ENCODE measurements around the gene PRXL2A. TPM values are rescaled to one million over a fixed set of nuclear protein-coding genes. Genes with fewer than 3 reads are reported as not detected.

PRXL2A gene
- total RNA-seq, 2 experiments from 2014 or later: not detected

GRCh38 chr10:80465839-80466590, 57.7 kb downstream of the PRXL2A start:
- no peaks in the 10 kb centered on the region for H4K20me1 ChIP-seq (ENCODE audit: insufficient read depth, low read length)
- no TSS peak for BruUV-seq (replicated peaks)
- peak overlapping the region; percentile 53 for H3K4me3 ChIP-seq (ENCODE audit: low read depth, low read length, poor library complexity, severe bottlenecking)
- H3K36me3 ChIP-seq (ENCODE audit: insufficient read depth, low read length): peaks cover 16% of the 10 kb centered on the region
- CTCF ChIA-PET (ENCODE audit: unreplicated experiment): interaction anchor here (0.8 to 2.0 kb wide), 2 partner anchors 9 to 22 kb away, joined by 3 to 4 read pairs; no protein-coding TSS in a partner anchor
- no peaks in the 10 kb centered on the region for H3K9me3 ChIP-seq (ENCODE audit: low read length)
- peak; percentile 43 for DNase-seq (ENCODE audit: low spot score)
- H3K27ac ChIP-seq (ENCODE audit: low read depth, low read length, poor library complexity, severe bottlenecking): peak overlapping the region; percentile 93
- peaks cover 99% of the 10 kb centered on the region for H3K79me2 ChIP-seq (ENCODE audit: insufficient read depth, low read depth, low read length)
- POLR2A ChIA-PET: interaction anchor here (0.5 to 1.3 kb wide), 3 partner anchors 8 to 18 kb away, joined by 3 to 7 read pairs (median 3); no protein-coding TSS in a partner anchor
- intact Hi-C loops (cut with micrococcal nuclease; ENCODE audit: unreplicated experiment): loop anchor here (10.0 kb wide), 1 partner anchor 1221 kb away; no protein-coding TSS in a partner anchor
- peaks cover 97% of the 10 kb centered on the region for H3K4me1 ChIP-seq (ENCODE audit: insufficient read depth, low read length, poor library complexity, severe bottlenecking)
- H3K9me2 ChIP-seq (ENCODE audit: insufficient read depth, low read length): no peaks in the 10 kb centered on the region
- TF ChIP-seq CTCF (conservative IDR thresholded peaks at IDR 0.05; ENCODE audit: low read length): no peak
- TF ChIP-seq EZH2phosphoT487 (IDR thresholded peaks at IDR 0.05; ENCODE audit: borderline replicate concordance, low read depth, low read length): no peak
- no peak overlapping the region for H2AFZ ChIP-seq (ENCODE audit: low read length)
- H3K4me2 ChIP-seq (ENCODE audit: low read length): peak overlapping the region; percentile 84

DNA sequence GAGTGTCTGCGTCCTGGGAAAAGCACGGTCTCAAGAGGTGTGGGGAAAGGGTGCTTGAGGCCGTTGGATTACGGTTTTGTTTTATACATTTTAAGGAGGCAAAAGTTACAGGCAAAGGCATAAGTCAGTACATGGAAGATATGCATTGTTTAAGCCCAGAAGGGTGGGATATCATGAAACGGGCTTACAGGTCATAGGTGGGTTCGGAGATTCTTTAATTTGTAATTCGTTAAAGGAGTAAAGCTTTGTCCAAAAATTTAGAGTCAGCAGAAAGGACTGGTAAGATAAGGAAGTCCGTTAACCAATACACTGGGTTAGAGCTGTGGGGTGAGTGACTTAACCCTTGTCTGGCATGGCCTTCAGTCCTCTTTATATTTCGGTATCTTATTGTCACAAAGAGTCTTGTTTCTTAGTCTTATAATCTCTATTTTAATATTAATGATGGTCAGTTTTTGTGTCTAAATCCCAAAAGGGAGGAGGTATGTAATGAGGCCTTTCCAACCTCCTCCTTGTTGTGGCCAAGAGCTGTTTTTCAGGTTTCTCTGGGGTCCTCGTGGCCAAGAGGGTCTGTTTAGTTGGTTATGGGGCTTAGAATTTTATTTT, 58.5 kb downstream of the PRXL2A start:
- BruUV-seq (replicated peaks): no TSS peak
- H3K36me3 ChIP-seq (ENCODE audit: insufficient read depth, low read length): peaks cover 22% of the 10 kb centered on the region
- no peak for DNase-seq (ENCODE audit: low spot score)
- no peak overlapping the region for H3K4me3 ChIP-seq (ENCODE audit: low read depth, low read length, poor library complexity, severe bottlenecking)
- POLR2A ChIA-PET: interaction anchor here (0.5 to 1.3 kb wide), 3 partner anchors 13 to 17 kb away, joined by 3 to 7 read pairs (median 3); no protein-coding TSS in a partner anchor
- H3K4me2 ChIP-seq (ENCODE audit: low read length): peak overlapping the region; percentile 84
- TF ChIP-seq EZH2phosphoT487 (IDR thresholded peaks at IDR 0.05; ENCODE audit: borderline replicate concordance, low read depth, low read length) (no peak), CTCF (conservative IDR thresholded peaks at IDR 0.05; ENCODE audit: low read length) (no peak)
- intact Hi-C loops (cut with micrococcal nuclease; ENCODE audit: unreplicated experiment): loop anchor here (10.0 kb wide), 1 partner anchor 1222 kb away; no protein-coding TSS in a partner anchor
- CTCF ChIA-PET (ENCODE audit: unreplicated experiment): interaction anchor here (0.8 kb wide), 1 partner anchor 23 kb away, joined by 3 read pairs; no protein-coding TSS in a partner anchor
- peaks cover 97% of the 10 kb centered on the region for H3K4me1 ChIP-seq (ENCODE audit: insufficient read depth, low read length, poor library complexity, severe bottlenecking)
- H2AFZ ChIP-seq (ENCODE audit: low read length): no peak overlapping the region
- H4K20me1 ChIP-seq (ENCODE audit: insufficient read depth, low read length): no peaks in the 10 kb centered on the region
- peaks cover 96% of the 10 kb centered on the region for H3K79me2 ChIP-seq (ENCODE audit: insufficient read depth, low read depth, low read length)
- H3K9me3 ChIP-seq (ENCODE audit: low read length): no peaks in the 10 kb centered on the region
- H3K27ac ChIP-seq (ENCODE audit: low read depth, low read length, poor library complexity, severe bottlenecking): peak overlapping the region; percentile 93
- H3K9me2 ChIP-seq (ENCODE audit: insufficient read depth, low read length): no peaks in the 10 kb centered on the region
